CD4-positive, alpha-beta T cell (primary cell): ENCODE results near the gene GABRR2. TPM values are rescaled to one million over a fixed set of nuclear protein-coding genes. Genes with fewer than 3 reads are reported as not detected.

Experiments used
- ATAC-seq: fragments of 200-7000 bp; cut with Tn5 transposase; one replicate; pipeline ENCODE4 v1.10.0; 2022; ENCODE audit warnings: mild to moderate bottlenecking; ENCODE audit not compliant: poor library complexity
- CTCF ChIA-PET: fragments of 350-600 bp; sonication (Branson Sonifier 250); formaldehyde crosslinking; loops from one replicate; lab custom pipeline; 2021; ENCODE audit warnings: antibody characterized with exemption, inconsistent platforms; lab: Charles Lee
- POLR2A ChIA-PET: fragments of 350-600 bp; sonication (Branson Sonifier 250); formaldehyde crosslinking; loops from one replicate; lab custom pipeline; 2021; ENCODE audit warnings: antibody characterized with exemption, inconsistent platforms; lab: Charles Lee
- DNase-seq, 14 experiments: peaks; one replicate each; pipeline ENCODE4 v3.0.0-alpha.2; 2013 to 2020; ENCODE audit warnings: mixed read lengths in 2 of 14
- H3K27ac ChIP-seq, 2 donors: one replicate each; pipeline versions ENCODE4 v1.5.1 to v1.7.0; 2013; ENCODE audit warnings: low read length in 2 of 2, low read depth in 1 of 2, mild to moderate bottlenecking in 1 of 2
- H3K27me3 ChIP-seq, 2 experiments: 1 replicate in 1 of 2; 2 replicates in 1 of 2; pipeline versions ENCODE4 v1.6.1 to v1.7.0; 2013; ENCODE audit warnings: low read length in 2 of 2, control low read depth in 1 of 2, mild to moderate bottlenecking in 1 of 2, moderate library complexity in 1 of 2; ENCODE audit not compliant: insufficient read depth in 2 of 2, control insufficient read depth in 1 of 2
- H3K36me3 ChIP-seq: one replicate; pipeline ENCODE4 v1.6.1; 2013; ENCODE audit warnings: low read length, control low read depth; ENCODE audit not compliant: insufficient read depth
- H3K4me1 ChIP-seq: one replicate; pipeline ENCODE4 v1.6.1; 2013; ENCODE audit warnings: low read length, control low read depth; ENCODE audit not compliant: insufficient read depth
- H3K4me3 ChIP-seq: one replicate; pipeline ENCODE4 v1.5.1; 2013; ENCODE audit warnings: mild to moderate bottlenecking, low read length, moderate library complexity
- H3K9me3 ChIP-seq, 2 experiments: 1 replicate in 1 of 2; 2 replicates in 1 of 2; pipeline versions ENCODE4 v1.6.1 to v1.7.0; 2013; ENCODE audit warnings: low read length in 2 of 2, mild to moderate bottlenecking in 2 of 2, control low read depth in 1 of 2, moderate library complexity in 1 of 2; ENCODE audit not compliant: control insufficient read depth in 1 of 2, insufficient read depth in 1 of 2
- H3K27ac Mint-ChIP-seq: one replicate; pipeline ENCODE4 v1.8.0; 2020; ENCODE audit warnings: mixed read lengths
- H3K27me3 Mint-ChIP-seq: one replicate; pipeline ENCODE4 v1.8.0; 2021; ENCODE audit warnings: mixed read lengths
- H3K36me3 Mint-ChIP-seq: one replicate; pipeline ENCODE4 v1.8.0; 2021; ENCODE audit warnings: low read depth, mixed read lengths
- H3K4me1 Mint-ChIP-seq: one replicate; pipeline ENCODE4 v1.8.0; 2021; ENCODE audit warnings: low read depth, mixed read lengths
- H3K4me3 Mint-ChIP-seq: one replicate; pipeline ENCODE4 v1.8.0; 2020; ENCODE audit warnings: mild to moderate bottlenecking, mixed read lengths
- H3K9me3 Mint-ChIP-seq: one replicate; pipeline ENCODE4 v1.8.0; 2020; ENCODE audit warnings: mixed read lengths
- CTCF ChIP-seq: fragments of 200-600 bp; IDR thresholded peaks from one replicate; pipeline ENCODE4 v1.8.0; 2022; ENCODE audit warnings: antibody characterized with exemption, mild to moderate bottlenecking
- intact Hi-C, 2 experiments: fragments of 100-400 bp; cut with DNase I in 1 of 2; cut with micrococcal nuclease in 1 of 2; formaldehyde crosslinking; loops; one replicate each; pipeline versions ENCODE4 v1.15.1 to v1.9.0; 2023 to 2025; cut with DNase I, micrococcal nuclease
- total RNA-seq, 174 experiments: library from RNA in 2 of 174; stranded (reverse) in 2 of 174; gene quantifications; one replicate each; pipeline ENCODE4 v1.2.3 and lab custom pipeline; 2021 to 2026

GABRR2 gene
- total RNA-seq, 2 experiments from 2014 or later = 0.47 to 0.49 TPM

GRCh38 chr6:89353118-89353556, 38.0 kb upstream of the GABRR2 start:
- TF ChIP-seq CTCF = no peak
- Histone ChIP-seq H3K4me1 (peaks cover 31% of the 10 kb centered on the region), H3K4me3 (peak overlapping the region; percentile 71), H3K27ac (peak overlapping the region; percentile 66 to 71), H3K36me3 (no peaks in the 10 kb centered on the region), H3K27me3 (no peaks in the 10 kb centered on the region), H3K9me3 (no peaks in the 10 kb centered on the region)
- H3K4me3 Mint-ChIP-seq = peak overlapping the region; percentile 88
- ATAC-seq (peak; percentile 18), DNase-seq (peak in 4 of 14 experiments; percentile 11 to 66 (median 41))
- no peaks in the 10 kb centered on the region for H3K27me3 Mint-ChIP-seq
- H3K4me1 Mint-ChIP-seq = peaks cover 70% of the 10 kb centered on the region
- CTCF ChIA-PET = interaction anchor here (1.9 kb wide), 1 partner anchor 19 kb away, joined by 10 read pairs; no protein-coding TSS in a partner anchor
- peak overlapping the region; percentile 85 for H3K27ac Mint-ChIP-seq
- H3K9me3 Mint-ChIP-seq = no peaks in the 10 kb centered on the region
- POLR2A ChIA-PET = interaction anchor here (1.1 to 5.2 kb wide), 7 partner anchors 19 to 390 kb away, joined by 3 to 95 read pairs (median 13); partner anchors contain the start of genes LYRM2, PM20D2, PNRC1 and RNGTT
- intact Hi-C loops = loop anchor here (5.0 to 10.0 kb wide), 8 partner anchors 56 to 1232 kb away; partner anchors contain the start of genes PNRC1 (in 2 of the 2), RNGTT (in 2 of the 2), CASP8AP2 (in 1 of the 2) and MAP3K7 (in 1 of the 2)
- H3K36me3 Mint-ChIP-seq = peaks cover 14% of the 10 kb centered on the region

GRCh38 chr6:89352278-89353117, 37.4 kb upstream of the GABRR2 start, which contains the start of gene UBE2J1:
TSS of gene UBE2J1 (minus strand) at chr6:89352722. CDS start at chr6:89352569, 153 bp downstream.
- intact Hi-C loops = loop anchor here (5.0 to 10.0 kb wide), 8 partner anchors 55 to 1232 kb away; partner anchors contain the start of genes PNRC1 (in 2 of the 2), RNGTT (in 2 of the 2), CASP8AP2 (in 1 of the 2) and MAP3K7 (in 1 of the 2)
- peak; percentile 42 to 90 (median 64) for DNase-seq
- no peaks in the 10 kb centered on the region for H3K27me3 Mint-ChIP-seq
- H3K36me3 Mint-ChIP-seq = peaks cover 12% of the 10 kb centered on the region
- peak within 1 kb of the TSS; percentile 71 for H3K4me3 ChIP-seq
- peaks cover 69% of the 10 kb centered on the region for H3K4me1 Mint-ChIP-seq
- peaks cover 33% of the 10 kb centered on the region for H3K4me1 ChIP-seq
- ChIA-PET POLR2A (interaction anchor here (0.6 to 5.2 kb wide), 17 partner anchors 7 to 467 kb away, joined by 3 to 95 read pairs (median 6); partner anchors contain the start of genes LYRM2, MDN1, PM20D2 and PNRC1), CTCF (interaction anchor here (1.4 to 1.9 kb wide), 2 partner anchors 15 to 20 kb away, joined by 6 to 10 read pairs; no protein-coding TSS in a partner anchor)
- no peaks in the 10 kb centered on the region for H3K9me3 ChIP-seq
- H3K27ac Mint-ChIP-seq = peak within 1 kb of the TSS; percentile 92
- no peaks in the 10 kb centered on the region for H3K36me3 ChIP-seq
- no peaks in the 10 kb centered on the region for H3K9me3 Mint-ChIP-seq
- peak within 1 kb of the TSS; percentile 99 for H3K4me3 Mint-ChIP-seq
- TF ChIP-seq CTCF = no peak
- H3K27me3 ChIP-seq = no peaks in the 10 kb centered on the region
- peak within 1 kb of the TSS; percentile 69 to 71 for H3K27ac ChIP-seq
- ATAC-seq = peak; percentile 80

- H3K4me1 Mint-ChIP-seq = peaks cover 67% of the 10 kb centered on the region
- POLR2A ChIA-PET = interaction anchor here (0.7 to 5.2 kb wide), 17 partner anchors 8 to 478 kb away, joined by 3 to 95 read pairs (median 7); partner anchors contain the start of genes CASP8AP2, LYRM2, MDN1 and PM20D2
- peaks cover 9% of the 10 kb centered on the region for H3K36me3 Mint-ChIP-seq
These were observed 36.7 kb upstream of the GABRR2 start for GRCh38 chr6:89351671-89352277.

More at GRCh38 chr6:89351671-89352277, 36.7 kb upstream of the GABRR2 start:
- Histone ChIP-seq H3K9me3 (no peaks in the 10 kb centered on the region), H3K27me3 (no peaks in the 10 kb centered on the region), H3K27ac (peak overlapping the region; percentile 69 to 71), H3K4me1 (peaks cover 33% of the 10 kb centered on the region), H3K36me3 (no peaks in the 10 kb centered on the region), H3K4me3 (peak overlapping the region; percentile 71)
- ATAC-seq = no peak
- TF ChIP-seq CTCF = no peak
- peak in 1 of 14 experiments; percentile 21 for DNase-seq
- Mint-ChIP-seq H3K9me3 (no peaks in the 10 kb centered on the region), H3K27me3 (no peaks in the 10 kb centered on the region), H3K4me3 (peak overlapping the region; percentile 99), H3K27ac (peak overlapping the region; percentile 92)
- CTCF ChIA-PET = interaction anchor here (1.4 to 1.9 kb wide), 2 partner anchors 16 to 20 kb away, joined by 6 to 10 read pairs; no protein-coding TSS in a partner anchor
- intact Hi-C loops = loop anchor here (2.0 to 10.0 kb wide), 9 partner anchors 13 to 1233 kb away; partner anchors contain the start of genes PNRC1 (in 2 of the 2), RNGTT (in 2 of the 2), CASP8AP2 (in 1 of the 2) and MAP3K7 (in 1 of the 2)
